ENCODE measurements around the gene C15orf40.

Gene C15orf40

GRCh38 chr15:82986442-82986780, 25.0 kb downstream of the C15orf40 start:
- no peak for TF ChIP-seq CTCF (IDR thresholded peaks at IDR 0.05)

GRCh38 chr15:82985688-82986441, 25.6 kb downstream of the C15orf40 start, which contains the start of gene RAMAC:
Gene RAMAC (plus strand): TSS chr15:82986210. CDS start chr15:82989019, 2,809 bp downstream.
- no peak for TF ChIP-seq CTCF (IDR thresholded peaks at IDR 0.05)

- TF ChIP-seq CTCF (IDR thresholded peaks at IDR 0.05): no peak
Observed at GRCh38 chr15:82980981-82981380, 30.5 kb downstream of the C15orf40 start.

DNA sequence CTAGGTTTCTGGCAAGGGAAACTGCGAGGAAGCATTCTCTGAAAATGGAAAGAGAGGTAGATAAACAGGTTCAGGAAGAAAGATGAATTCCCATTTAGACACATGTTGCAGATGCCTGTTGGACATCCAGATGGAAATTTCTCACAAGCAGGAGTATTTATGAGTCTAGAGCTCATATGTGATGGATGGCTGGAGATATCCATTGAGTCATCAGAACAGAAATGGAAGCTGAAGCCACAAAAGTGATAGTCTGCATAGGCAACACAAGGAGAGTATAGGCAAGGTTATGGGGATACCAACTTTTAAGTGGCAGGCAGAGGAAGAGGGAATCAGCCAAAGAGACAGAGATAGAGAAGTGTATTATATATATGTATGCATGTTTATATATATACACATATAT, 31.7 kb downstream of the C15orf40 start:
- no peak for TF ChIP-seq CTCF (IDR thresholded peaks at IDR 0.05)

- TF ChIP-seq CTCF (IDR thresholded peaks at IDR 0.05): no peak
Observed at GRCh38 chr15:82978438-82978837, 33.0 kb downstream of the C15orf40 start.

DNA sequence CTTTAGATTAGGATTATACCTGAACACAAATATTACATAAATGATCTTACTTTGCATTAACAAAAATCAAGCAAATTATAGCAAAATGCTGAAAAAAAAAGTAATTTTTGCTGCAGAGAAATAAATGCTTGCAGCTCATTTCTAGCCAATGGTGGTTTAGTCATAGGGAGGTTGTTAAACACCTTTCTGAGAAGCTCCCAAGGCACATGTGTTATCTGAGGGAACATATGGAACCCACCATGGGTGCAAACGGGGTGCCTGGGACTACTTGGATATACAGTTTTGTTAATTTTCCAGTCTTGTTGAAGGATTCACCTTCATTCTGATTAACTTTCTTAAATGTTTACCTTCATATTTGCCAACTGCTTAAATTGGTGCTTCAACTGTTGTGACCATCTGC, 34.4 kb downstream of the C15orf40 start:
- TF ChIP-seq CTCF (IDR thresholded peaks at IDR 0.05): no peak

DNA sequence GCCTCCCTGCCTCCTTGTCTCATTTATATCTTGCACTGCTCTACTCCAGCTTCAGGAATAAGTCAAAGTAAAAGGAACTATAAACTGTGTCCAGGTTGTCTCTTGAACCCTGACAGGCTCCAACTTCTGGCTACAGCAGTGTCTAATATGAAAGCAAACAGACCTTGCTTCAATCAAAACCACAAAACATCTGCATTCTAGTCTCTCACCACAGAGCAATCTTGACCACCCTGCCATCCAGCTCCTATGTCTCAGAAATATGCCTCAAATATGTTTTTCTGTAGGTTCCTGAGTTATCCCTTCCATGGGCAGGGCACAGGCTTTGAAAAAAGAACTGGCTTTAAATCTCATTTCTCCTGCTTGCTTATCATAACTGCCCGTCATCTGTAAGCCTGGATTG, 38.4 kb downstream of the C15orf40 start:
- no peak for TF ChIP-seq CTCF (IDR thresholded peaks at IDR 0.05)

Measured in LNCAP (cell line).